WTC11 (cell line): ENCODE data around the gene CORO1C. TPM values are rescaled to one million over a fixed set of nuclear protein-coding genes. Genes with fewer than 3 reads are reported as not detected.

Source experiments
- ATAC-seq: fragments of 200-7000 bp; cut with Tn5 transposase; 2 replicates; pipeline ENCODE4 v1.10.0; 2021; ENCODE audit warnings: mild to moderate bottlenecking, moderate library complexity
- CTCF ChIA-PET: fragments of 300-600 bp; sonication (Branson Sonifier 250); formaldehyde crosslinking; loops from one replicate; lab custom pipeline; 2021; ENCODE audit warnings: antibody characterized with exemption; lab: Charles Lee
- POLR2A ChIA-PET: fragments of 350-600 bp; sonication (Branson Sonifier 250); formaldehyde crosslinking; loops from one replicate; lab custom pipeline; 2021; ENCODE audit warnings: antibody characterized with exemption; lab: Charles Lee
- DNase-seq: peaks from one replicate; pipeline ENCODE4 v3.0.0; 2021; ENCODE audit warnings: low spot score
- H3K27ac Mint-ChIP-seq: 2 replicates; pipeline ENCODE4 v1.8.0; 2021; ENCODE audit warnings: mixed read lengths
- H3K27me3 Mint-ChIP-seq: 2 replicates; pipeline ENCODE4 v1.8.0; 2021; ENCODE audit warnings: low read depth, mild to moderate bottlenecking, moderate library complexity, mixed read lengths
- H3K36me3 Mint-ChIP-seq: 2 replicates; pipeline ENCODE4 v1.8.0; 2021; ENCODE audit warnings: mixed read lengths
- H3K4me1 Mint-ChIP-seq: 2 replicates; pipeline ENCODE4 v1.8.0; 2022; ENCODE audit warnings: mixed read lengths
- H3K4me3 Mint-ChIP-seq: 2 replicates; pipeline ENCODE4 v1.8.0; 2021; ENCODE audit warnings: mild to moderate bottlenecking, moderate library complexity, mixed read lengths
- H3K9me3 Mint-ChIP-seq: 2 replicates; pipeline ENCODE4 v1.8.0; 2021; ENCODE audit warnings: mixed read lengths
- AFF4 ChIP-seq: sonication (generic); formaldehyde crosslinking; IDR thresholded peaks from 2 replicates; pipeline ENCODE4 v1.8.1; 2023; ENCODE audit warnings: mild to moderate bottlenecking, missing genetic modification reagents, borderline replicate concordance
- ATF1 ChIP-seq: sonication (generic); formaldehyde crosslinking; IDR thresholded peaks from 2 replicates; pipeline ENCODE4 v1.8.1; 2023; ENCODE audit warnings: mild to moderate bottlenecking, moderate library complexity, missing genetic modification reagents
- CREB1 ChIP-seq: sonication (generic); formaldehyde crosslinking; IDR thresholded peaks from 2 replicates; pipeline ENCODE4 v1.8.0; 2023; ENCODE audit warnings: mild to moderate bottlenecking, missing genetic modification reagents
- FOXK1 ChIP-seq: sonication (generic); formaldehyde crosslinking; IDR thresholded peaks from 2 replicates; pipeline ENCODE4 v1.8.0; 2022; ENCODE audit warnings: mild to moderate bottlenecking, moderate library complexity, missing genetic modification reagents
- HMGXB4 ChIP-seq: sonication (generic); formaldehyde crosslinking; IDR thresholded peaks from 2 replicates; pipeline ENCODE4 v1.8.1; 2023; ENCODE audit warnings: mild to moderate bottlenecking, moderate library complexity, missing genetic modification reagents
- IRF1 ChIP-seq: sonication (generic); formaldehyde crosslinking; IDR thresholded peaks from 2 replicates; pipeline ENCODE4 v1.8.0; 2023; ENCODE audit warnings: missing genetic modification reagents
- KAT7 ChIP-seq: sonication (generic); formaldehyde crosslinking; IDR thresholded peaks from 2 replicates; pipeline ENCODE4 v1.8.1; 2023; ENCODE audit warnings: missing genetic modification reagents, mild to moderate bottlenecking, borderline replicate concordance
- NFATC4 ChIP-seq: fragments of 250-450 bp; sonication (Bioruptor Pico); IDR thresholded peaks from 2 replicates; pipeline ENCODE4 v1.9.0; 2021; ENCODE audit warnings: mild to moderate bottlenecking
- RELA ChIP-seq: sonication (generic); formaldehyde crosslinking; IDR thresholded peaks from 2 replicates; pipeline ENCODE4 v1.8.1; 2022; ENCODE audit warnings: missing genetic modification reagents, mild to moderate bottlenecking, borderline replicate concordance
- ZNF219 ChIP-seq: sonication (generic); formaldehyde crosslinking; IDR thresholded peaks from 2 replicates; pipeline ENCODE4 v1.8.0; 2023; ENCODE audit warnings: missing genetic modification reagents, mild to moderate bottlenecking, borderline replicate concordance
- ZNF396 ChIP-seq: fragments of 250-450 bp; sonication (Bioruptor Pico); IDR thresholded peaks from 2 replicates; pipeline ENCODE4 v1.8.0; 2021; ENCODE audit warnings: mild to moderate bottlenecking, moderate library complexity, borderline replicate concordance
- ZNF423 ChIP-seq: fragments of 250-450 bp; sonication (Bioruptor Pico); IDR thresholded peaks from 2 replicates; pipeline ENCODE4 v2.1.2; 2022; ENCODE audit warnings: mild to moderate bottlenecking, moderate library complexity
- ZNF425 ChIP-seq: fragments of 250-450 bp; sonication (Bioruptor Pico); conservative IDR thresholded peaks from 2 replicates; pipeline ENCODE4 v1.9.0; 2021; ENCODE audit warnings: mild to moderate bottlenecking
- total RNA-seq: library from RNA; stranded (reverse); gene quantifications from 3 replicates; pipeline ENCODE4 v1.2.3, GENCODE V29; 2021
- TF ChIP-seq, protein P1 (sequence below): sonication (generic); formaldehyde crosslinking; IDR thresholded peaks from 2 replicates; pipeline ENCODE4 v1.8.1; 2022; ENCODE audit warnings: mild to moderate bottlenecking, missing genetic modification reagents, moderate library complexity, borderline replicate concordance
- TF ChIP-seq, protein P2 (sequence below): sonication (generic); formaldehyde crosslinking; IDR thresholded peaks from 2 replicates; pipeline ENCODE4 v1.8.1; 2022; ENCODE audit warnings: mild to moderate bottlenecking, moderate library complexity, missing genetic modification reagents
- TF ChIP-seq, protein P3 (sequence below): sonication (generic); formaldehyde crosslinking; IDR thresholded peaks from 2 replicates; pipeline ENCODE4 v1.8.1; 2023; ENCODE audit warnings: mild to moderate bottlenecking, missing genetic modification reagents, moderate library complexity
- TF ChIP-seq, protein P4 (sequence below): sonication (generic); formaldehyde crosslinking; IDR thresholded peaks from 2 replicates; pipeline ENCODE4 v1.8.1; 2023; ENCODE audit warnings: mild to moderate bottlenecking, missing genetic modification reagents
- TF ChIP-seq, protein P5 (sequence below): sonication (generic); formaldehyde crosslinking; IDR thresholded peaks from 2 replicates; pipeline ENCODE4 v1.8.0; 2022; ENCODE audit warnings: mild to moderate bottlenecking, missing genetic modification reagents

Gene CORO1C
- total RNA-seq, 1 experiment from 2014 or later = 113 TPM

GRCh38 chr12:108724890-108725151 lies 6.5 kb downstream of the CORO1C start:
- no peak for ATAC-seq
- Mint-ChIP-seq H3K27ac (peak overlapping the region; percentile 33; the same call in 1 of the 2 replicates), H3K4me3 (no peak overlapping the region), H3K9me3 (no peaks in the 10 kb centered on the region), H3K36me3 (no peaks in the 10 kb centered on the region), H3K4me1 (peaks cover 74% of the 10 kb centered on the region), H3K27me3 (no peaks in the 10 kb centered on the region)
- TF ChIP-seq FOXK1 (CRISPR knock-in tag) (no peak), ZNF396 (CRISPR knock-in tag) (no peak), CREB1 (no peak), ATF1 (no peak), ZNF425 (no peak), KAT7 (CRISPR knock-in tag) (no peak), NFATC4 (CRISPR knock-in tag) (no peak), ZNF423 (CRISPR knock-in tag) (no peak), HMGXB4 (CRISPR knock-in tag) (no peak), RELA (no peak), ZNF219 (CRISPR knock-in tag) (no peak)
- TF ChIP-seq, protein P1, sequence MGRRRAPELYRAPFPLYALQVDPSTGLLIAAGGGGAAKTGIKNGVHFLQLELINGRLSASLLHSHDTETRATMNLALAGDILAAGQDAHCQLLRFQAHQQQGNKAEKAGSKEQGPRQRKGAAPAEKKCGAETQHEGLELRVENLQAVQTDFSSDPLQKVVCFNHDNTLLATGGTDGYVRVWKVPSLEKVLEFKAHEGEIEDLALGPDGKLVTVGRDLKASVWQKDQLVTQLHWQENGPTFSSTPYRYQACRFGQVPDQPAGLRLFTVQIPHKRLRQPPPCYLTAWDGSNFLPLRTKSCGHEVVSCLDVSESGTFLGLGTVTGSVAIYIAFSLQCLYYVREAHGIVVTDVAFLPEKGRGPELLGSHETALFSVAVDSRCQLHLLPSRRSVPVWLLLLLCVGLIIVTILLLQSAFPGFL = no peak
- TF ChIP-seq, protein P2, sequence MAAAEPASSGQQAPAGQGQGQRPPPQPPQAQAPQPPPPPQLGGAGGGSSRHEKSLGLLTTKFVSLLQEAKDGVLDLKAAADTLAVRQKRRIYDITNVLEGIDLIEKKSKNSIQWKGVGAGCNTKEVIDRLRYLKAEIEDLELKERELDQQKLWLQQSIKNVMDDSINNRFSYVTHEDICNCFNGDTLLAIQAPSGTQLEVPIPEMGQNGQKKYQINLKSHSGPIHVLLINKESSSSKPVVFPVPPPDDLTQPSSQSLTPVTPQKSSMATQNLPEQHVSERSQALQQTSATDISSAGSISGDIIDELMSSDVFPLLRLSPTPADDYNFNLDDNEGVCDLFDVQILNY (CRISPR knock-in tag) = no peak
- TF ChIP-seq, protein P3, sequence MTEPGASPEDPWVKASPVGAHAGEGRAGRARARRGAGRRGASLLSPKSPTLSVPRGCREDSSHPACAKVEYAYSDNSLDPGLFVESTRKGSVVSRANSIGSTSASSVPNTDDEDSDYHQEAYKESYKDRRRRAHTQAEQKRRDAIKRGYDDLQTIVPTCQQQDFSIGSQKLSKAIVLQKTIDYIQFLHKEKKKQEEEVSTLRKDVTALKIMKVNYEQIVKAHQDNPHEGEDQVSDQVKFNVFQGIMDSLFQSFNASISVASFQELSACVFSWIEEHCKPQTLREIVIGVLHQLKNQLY = no peak
- TF ChIP-seq, protein P4, sequence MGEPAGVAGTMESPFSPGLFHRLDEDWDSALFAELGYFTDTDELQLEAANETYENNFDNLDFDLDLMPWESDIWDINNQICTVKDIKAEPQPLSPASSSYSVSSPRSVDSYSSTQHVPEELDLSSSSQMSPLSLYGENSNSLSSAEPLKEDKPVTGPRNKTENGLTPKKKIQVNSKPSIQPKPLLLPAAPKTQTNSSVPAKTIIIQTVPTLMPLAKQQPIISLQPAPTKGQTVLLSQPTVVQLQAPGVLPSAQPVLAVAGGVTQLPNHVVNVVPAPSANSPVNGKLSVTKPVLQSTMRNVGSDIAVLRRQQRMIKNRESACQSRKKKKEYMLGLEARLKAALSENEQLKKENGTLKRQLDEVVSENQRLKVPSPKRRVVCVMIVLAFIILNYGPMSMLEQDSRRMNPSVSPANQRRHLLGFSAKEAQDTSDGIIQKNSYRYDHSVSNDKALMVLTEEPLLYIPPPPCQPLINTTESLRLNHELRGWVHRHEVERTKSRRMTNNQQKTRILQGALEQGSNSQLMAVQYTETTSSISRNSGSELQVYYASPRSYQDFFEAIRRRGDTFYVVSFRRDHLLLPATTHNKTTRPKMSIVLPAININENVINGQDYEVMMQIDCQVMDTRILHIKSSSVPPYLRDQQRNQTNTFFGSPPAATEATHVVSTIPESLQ (CRISPR knock-in tag) = no peak
- POLR2A ChIA-PET = no interaction called here
- DNase-seq = no peak
- CTCF ChIA-PET = interaction anchor here (1.4 kb wide), 1 partner anchor 72 kb away, joined by 3 read pairs; no protein-coding TSS in a partner anchor

DNA sequence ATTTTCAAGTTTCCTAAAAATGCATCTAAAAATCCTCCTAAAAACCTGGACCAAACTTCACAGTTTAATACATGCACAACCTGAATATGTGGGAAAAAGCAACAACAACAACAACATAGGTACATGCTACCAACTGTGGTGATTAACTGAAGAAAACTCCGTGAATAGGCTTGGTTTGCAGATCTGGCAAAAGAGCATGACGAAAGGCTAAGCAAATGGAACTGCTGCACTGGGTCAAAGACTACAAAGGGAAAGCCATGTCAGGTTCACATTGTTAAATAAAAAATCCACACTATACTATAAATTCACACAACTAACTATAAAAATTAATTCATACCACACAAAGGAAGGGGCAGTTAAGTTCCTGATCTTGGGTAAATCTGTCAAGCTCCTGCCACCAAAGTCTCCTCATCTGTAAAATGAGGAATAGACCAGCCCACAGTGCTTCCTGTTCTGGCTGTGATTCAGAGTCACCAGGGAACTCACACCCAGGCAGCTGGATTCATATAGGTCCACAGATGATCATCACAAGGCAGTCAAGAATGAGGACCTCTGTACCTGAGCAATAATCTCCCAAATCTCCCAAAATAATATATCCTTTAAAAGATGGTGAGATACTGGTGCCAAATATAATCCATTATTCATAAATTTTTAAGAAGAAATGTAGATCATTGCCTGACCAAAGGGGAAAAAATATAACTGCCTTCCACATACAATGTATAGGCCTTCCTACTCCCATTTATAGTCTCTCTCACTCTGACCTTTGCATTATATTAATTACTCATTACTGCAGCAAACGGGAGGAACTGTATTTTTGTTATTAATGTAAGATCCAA lies 7.0 kb downstream of the CORO1C start:
- no peak for DNase-seq
- H3K4me1 Mint-ChIP-seq = peaks cover 73% of the 10 kb centered on the region
- ChIA-PET CTCF (no interaction called here), POLR2A (no interaction called here)
- no peak overlapping the region for H3K4me3 Mint-ChIP-seq
- H3K27me3 Mint-ChIP-seq = no peaks in the 10 kb centered on the region
- H3K36me3 Mint-ChIP-seq = no peaks in the 10 kb centered on the region
- no peak for ATAC-seq
- no peaks in the 10 kb centered on the region for H3K9me3 Mint-ChIP-seq
- H3K27ac Mint-ChIP-seq = peak overlapping the region; percentile 33; the same call in 1 of the 2 replicates
- TF ChIP-seq, protein P5, sequence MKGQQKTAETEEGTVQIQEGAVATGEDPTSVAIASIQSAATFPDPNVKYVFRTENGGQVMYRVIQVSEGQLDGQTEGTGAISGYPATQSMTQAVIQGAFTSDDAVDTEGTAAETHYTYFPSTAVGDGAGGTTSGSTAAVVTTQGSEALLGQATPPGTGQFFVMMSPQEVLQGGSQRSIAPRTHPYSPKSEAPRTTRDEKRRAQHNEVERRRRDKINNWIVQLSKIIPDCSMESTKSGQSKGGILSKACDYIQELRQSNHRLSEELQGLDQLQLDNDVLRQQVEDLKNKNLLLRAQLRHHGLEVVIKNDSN (CRISPR knock-in tag) = no peak
- TF ChIP-seq AFF4 (CRISPR knock-in tag) (no peak), IRF1 (CRISPR knock-in tag) (no peak)
- TF ChIP-seq, protein P1 = no peak
